Esophagus squamous epithelium (tissue), 5 donors: Measurements from ENCODE around the gene ZNF407. TPM values are rescaled to one million over a fixed set of nuclear protein-coding genes. Genes with fewer than 3 reads are reported as not detected.

Source experiments
- DNase-seq: peaks from one replicate; lab custom pipeline; 2025; lab: John Stamatoyannopoulos, UW
- H3K27ac ChIP-seq, 4 donors: fragments of 200-600 bp; sonication (generic); one replicate each; pipeline ENCODE4 v1.5.1; 2016 to 2019; ENCODE audit warnings: mild to moderate bottlenecking in 1 of 4
- H3K27me3 ChIP-seq, 4 donors: fragments of 200-600 bp; sonication (generic); 1 replicate in 3 of 4; 2 replicates in 1 of 4; pipeline versions ENCODE4 v1.5.1 to v1.6.0; 2017 to 2021; ENCODE audit warnings: antibody characterized with exemption in 1 of 4
- H3K36me3 ChIP-seq, 3 donors: fragments of 200-600 bp; sonication (generic); one replicate each; pipeline ENCODE4 v1.5.1; 2016 to 2019
- H3K4me1 ChIP-seq, 3 donors: fragments of 200-600 bp; sonication (generic); one replicate each; pipeline ENCODE4 v1.5.1; 2017 to 2019
- H3K4me3 ChIP-seq, 4 donors: fragments of 200-600 bp; sonication (generic); 1 replicate in 3 of 4; 2 replicates in 1 of 4; pipeline ENCODE4 v1.5.1; 2016 to 2019; ENCODE audit warnings: mild to moderate bottlenecking in 2 of 4, moderate library complexity in 1 of 4
- H3K9me3 ChIP-seq, 3 donors: fragments of 200-600 bp; sonication (generic); one replicate each; pipeline ENCODE4 v1.5.1; 2016 to 2019
- POLR2A ChIP-seq, 4 donors: fragments of 450-650 bp; IDR thresholded peaks; one replicate each; pipeline ENCODE4 v1.6.1; 2017; ENCODE audit warnings: antibody characterized with exemption in 4 of 4, mild to moderate bottlenecking in 4 of 4, moderate library complexity in 3 of 4
- WGBS, 2 donors: methylation state at CpG; one replicate each; pipeline ENCODE4 v1.1.5; 2018; 5-methylcytosine and 5-hydroxymethylcytosine counted together
- intact Hi-C: fragments of 100-400 bp; cut with DNase I; formaldehyde crosslinking; loops from one replicate; pipeline ENCODE4 v1.15.0; 2022
- total RNA-seq, 4 donors: library from RNA; depleted of rRNA; stranded (reverse); fragments of >200 nt; gene quantifications; one replicate each; pipeline ENCODE4 v1.1.0, GENCODE V29; 2016
- TF ChIP-seq, protein P1 (sequence below), 6 experiments: fragments of 450-650 bp in 4 of 6; fragments of 200-600 bp in 2 of 6; sonication (generic) in 2 of 6; IDR thresholded peaks; one replicate each; pipeline ENCODE4 v1.5.1; 2016 to 2019; ENCODE audit warnings: antibody characterized with exemption in 6 of 6, mild to moderate bottlenecking in 4 of 6, moderate library complexity in 4 of 6
- donor health status: DM: yes; HTN: yes; CAD: no.

ZNF407 gene
- total RNA-seq, 4 donors from 2014 or later: 6.4 to 21.2 (median 13.1) TPM

DNA sequence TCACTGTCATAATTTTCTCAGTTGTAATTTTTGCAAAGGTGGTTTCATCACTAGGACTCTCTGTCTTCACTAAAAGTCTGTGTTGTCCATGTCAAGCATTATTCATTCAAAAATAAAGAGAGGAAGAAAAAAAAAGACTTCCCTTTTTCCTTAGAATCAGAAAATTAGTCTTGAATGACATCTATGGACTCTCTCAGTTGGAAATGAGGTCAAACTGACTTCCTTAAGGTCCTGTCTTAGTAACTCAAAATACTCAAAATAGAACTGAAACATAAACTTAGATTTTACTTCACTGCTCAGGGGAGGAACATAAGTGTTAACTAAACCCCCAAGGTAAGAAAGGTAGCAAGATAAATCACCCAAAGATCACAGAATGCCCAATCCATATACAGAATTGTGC, 2.2 kb upstream of the ZNF407 start:
- Histone ChIP-seq H3K9me3 (no peaks in the 10 kb centered on the region), H3K27ac (no peak overlapping the region), H3K4me3 (no peak overlapping the region), H3K36me3 (peaks cover 0 to 25% (median 0%) of the 10 kb centered on the region in 3 donors), H3K4me1 (peaks cover 15 to 32% (median 17%) of the 10 kb centered on the region in 3 donors), H3K27me3 (no peaks in the 10 kb centered on the region)
- intact Hi-C loops: no loop called here
- DNase-seq: no peak
- TF ChIP-seq, protein P1, sequence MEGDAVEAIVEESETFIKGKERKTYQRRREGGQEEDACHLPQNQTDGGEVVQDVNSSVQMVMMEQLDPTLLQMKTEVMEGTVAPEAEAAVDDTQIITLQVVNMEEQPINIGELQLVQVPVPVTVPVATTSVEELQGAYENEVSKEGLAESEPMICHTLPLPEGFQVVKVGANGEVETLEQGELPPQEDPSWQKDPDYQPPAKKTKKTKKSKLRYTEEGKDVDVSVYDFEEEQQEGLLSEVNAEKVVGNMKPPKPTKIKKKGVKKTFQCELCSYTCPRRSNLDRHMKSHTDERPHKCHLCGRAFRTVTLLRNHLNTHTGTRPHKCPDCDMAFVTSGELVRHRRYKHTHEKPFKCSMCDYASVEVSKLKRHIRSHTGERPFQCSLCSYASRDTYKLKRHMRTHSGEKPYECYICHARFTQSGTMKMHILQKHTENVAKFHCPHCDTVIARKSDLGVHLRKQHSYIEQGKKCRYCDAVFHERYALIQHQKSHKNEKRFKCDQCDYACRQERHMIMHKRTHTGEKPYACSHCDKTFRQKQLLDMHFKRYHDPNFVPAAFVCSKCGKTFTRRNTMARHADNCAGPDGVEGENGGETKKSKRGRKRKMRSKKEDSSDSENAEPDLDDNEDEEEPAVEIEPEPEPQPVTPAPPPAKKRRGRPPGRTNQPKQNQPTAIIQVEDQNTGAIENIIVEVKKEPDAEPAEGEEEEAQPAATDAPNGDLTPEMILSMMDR (IDR thresholded peaks at IDR 0.05): no peak
- TF ChIP-seq POLR2A (IDR thresholded peaks at IDR 0.05): no peak

DNA sequence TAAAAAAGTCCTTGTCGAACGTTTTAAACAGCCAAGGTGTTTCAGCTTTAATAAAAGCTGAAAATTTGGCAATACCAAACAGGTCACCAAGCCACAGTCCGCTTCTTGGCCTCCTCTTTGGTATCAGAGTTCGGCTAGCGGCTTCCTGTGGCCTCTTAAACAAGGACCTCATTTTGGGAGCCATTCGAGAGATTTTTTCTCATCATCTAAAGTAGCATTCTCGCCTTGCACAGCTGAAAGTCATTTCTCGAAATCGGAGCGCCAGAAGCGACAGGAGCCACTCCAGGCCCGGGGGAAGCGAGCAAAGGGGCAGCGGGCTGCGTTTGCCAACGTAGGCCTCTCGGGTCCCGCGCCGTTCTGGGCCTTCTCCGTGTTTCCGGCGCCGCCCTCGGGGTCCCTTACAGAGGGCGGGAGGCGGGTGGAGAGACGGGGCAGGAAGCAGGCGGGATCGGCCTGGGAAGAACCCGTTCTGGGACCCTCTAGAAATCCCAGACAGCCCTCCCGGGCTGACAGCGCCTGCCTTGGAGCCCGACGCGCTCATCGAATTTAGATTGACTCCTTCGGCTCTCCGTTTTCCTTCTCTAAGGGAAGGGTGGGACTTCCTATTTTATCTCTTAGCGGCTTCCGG, 522 bp upstream of the ZNF407 start:
- intact Hi-C loops: no loop called here
- H3K4me1 ChIP-seq: peaks cover 15 to 32% (median 17%) of the 10 kb centered on the region in 3 donors
- no peaks in the 10 kb centered on the region for H3K9me3 ChIP-seq
- H3K4me3 ChIP-seq: peak overlapping the region; percentile 73 to 93 (median 84)
- TF ChIP-seq POLR2A (IDR thresholded peaks at IDR 0.05): peak in 1 of 4 donors; percentile 52
- TF ChIP-seq, protein P1 (IDR thresholded peaks at IDR 0.05): no peak
- H3K27me3 ChIP-seq: no peaks in the 10 kb centered on the region
- DNase-seq: peak; percentile 30
- peak overlapping the region; percentile 98 to 100 (median 98) for H3K27ac ChIP-seq
- H3K36me3 ChIP-seq: peaks cover 0 to 25% (median 0%) of the 10 kb centered on the region in 3 donors
- 0 to 1% methylated on average over 20 to 23 of the region's 41 CpGs for WGBS, 2 donors

DNA sequence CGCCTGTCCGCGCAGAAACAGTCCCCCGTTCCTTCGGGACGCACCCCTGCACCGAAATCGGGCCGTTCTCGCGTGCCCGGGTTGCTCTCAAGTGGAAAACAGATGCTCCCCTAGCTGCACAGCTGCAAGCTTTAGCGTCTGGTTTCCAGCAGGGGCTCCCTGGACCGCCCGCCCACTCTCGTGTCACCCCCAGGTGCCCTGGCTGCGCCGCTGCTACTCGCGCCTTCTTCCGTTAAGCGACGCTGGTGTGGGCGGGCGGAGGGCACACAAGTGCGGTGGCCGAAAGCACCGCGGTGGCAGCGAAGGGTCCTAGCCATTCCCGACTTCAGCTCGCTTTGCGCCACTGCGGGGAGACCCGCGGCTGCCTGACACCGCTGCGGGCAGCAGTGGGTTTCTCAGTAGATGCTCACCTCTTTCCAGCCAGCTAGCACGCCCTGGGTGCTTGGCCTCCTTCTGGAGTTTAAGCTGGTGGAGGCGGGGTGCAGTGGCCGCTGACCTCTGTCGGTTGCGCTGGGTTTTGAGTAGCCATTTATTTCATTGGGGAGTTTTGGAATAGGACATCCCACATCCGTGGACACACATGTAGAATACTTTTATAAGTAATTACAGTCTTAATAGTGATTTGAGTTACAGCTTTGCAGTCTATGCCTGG, 806 bp downstream of the ZNF407 start:
- TF ChIP-seq, protein P1 (IDR thresholded peaks at IDR 0.05): no peak
- no peak for TF ChIP-seq POLR2A (IDR thresholded peaks at IDR 0.05)
- WGBS, 2 donors: 0 to 2% methylated on average over 7 to 9 of the region's 44 CpGs
- Histone ChIP-seq H3K27me3 (no peaks in the 10 kb centered on the region), H3K4me3 (peak overlapping the region; percentile 73 to 93 (median 84)), H3K27ac (peak overlapping the region; percentile 98 to 100 (median 98)), H3K4me1 (peaks cover 15 to 32% (median 17%) of the 10 kb centered on the region in 3 donors), H3K9me3 (no peaks in the 10 kb centered on the region), H3K36me3 (peaks cover 0 to 15% (median 0%) of the 10 kb centered on the region in 3 donors)
- intact Hi-C loops: no loop called here
- DNase-seq: no peak

DNA sequence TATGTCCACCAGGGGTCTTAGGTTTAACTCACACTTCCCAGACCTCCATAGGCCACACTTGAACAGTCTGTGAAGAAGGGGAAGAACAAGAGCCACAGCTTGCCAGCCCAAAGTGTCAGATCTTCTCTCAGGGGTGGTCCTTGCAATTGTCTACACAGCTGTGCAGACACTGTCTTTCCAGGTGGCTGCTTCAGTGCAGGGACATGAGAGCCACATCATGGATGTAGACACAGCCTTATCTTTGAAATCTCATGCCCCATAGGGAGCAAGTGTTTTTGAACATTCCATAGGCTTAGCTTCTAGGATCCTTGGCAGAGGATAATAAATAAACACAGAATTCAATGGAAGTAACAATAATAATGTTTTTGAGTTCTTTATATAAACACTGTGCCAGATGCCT, 6.7 kb downstream of the ZNF407 start:
- Histone ChIP-seq H3K4me3 (no peak overlapping the region), H3K36me3 (no peaks in the 10 kb centered on the region), H3K27ac (no peak overlapping the region), H3K4me1 (peaks cover 0 to 3% (median 3%) of the 10 kb centered on the region in 3 donors), H3K9me3 (no peaks in the 10 kb centered on the region), H3K27me3 (no peaks in the 10 kb centered on the region)
- TF ChIP-seq, protein P1 (IDR thresholded peaks at IDR 0.05): no peak
- TF ChIP-seq POLR2A (IDR thresholded peaks at IDR 0.05): no peak
- intact Hi-C loops: no loop called here
- DNase-seq: no peak

DNA sequence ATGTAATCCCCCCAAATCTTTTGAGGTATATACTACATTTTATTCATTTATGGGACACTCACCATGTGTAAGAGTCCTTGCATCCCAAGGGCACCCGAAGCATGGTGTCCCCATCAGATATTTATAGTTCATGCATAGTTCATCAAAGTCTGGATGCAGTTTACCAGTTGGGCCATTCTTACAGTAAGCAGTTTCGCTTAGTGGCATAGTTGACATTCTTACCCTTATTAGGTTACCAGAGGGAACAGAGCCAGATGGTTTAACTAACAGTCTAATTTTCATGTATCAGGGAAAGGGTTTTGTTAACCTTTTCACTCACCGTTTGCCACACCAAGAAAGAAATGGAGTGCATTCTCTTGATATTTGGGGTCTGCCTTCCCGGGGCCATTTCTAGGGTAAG, 7.1 kb downstream of the ZNF407 start:
- H3K9me3 ChIP-seq: no peaks in the 10 kb centered on the region
- DNase-seq: no peak
- H3K27ac ChIP-seq: no peak overlapping the region
- no peak overlapping the region for H3K4me3 ChIP-seq
- intact Hi-C loops: no loop called here
- no peaks in the 10 kb centered on the region for H3K4me1 ChIP-seq
- no peaks in the 10 kb centered on the region for H3K27me3 ChIP-seq
- H3K36me3 ChIP-seq: no peaks in the 10 kb centered on the region
- 60 to 63% methylated on average over 4 of the region's 4 CpGs for WGBS, 2 donors
- TF ChIP-seq POLR2A (IDR thresholded peaks at IDR 0.05): no peak
- TF ChIP-seq, protein P1 (IDR thresholded peaks at IDR 0.05): no peak
